GM12873 (cell line): Measurements from ENCODE around the gene MYOZ2.

Experiments used
- CTCF ChIP-seq: IDR thresholded peaks from 2 replicates; pipeline ENCODE4 v1.5.1; 2012; ENCODE audit warnings: low read depth, mild to moderate bottlenecking, moderate library complexity, low read length, control low read depth; ENCODE audit not compliant: insufficient read depth; ENCODE audit errors: missing control alignments

MYOZ2 gene

DNA sequence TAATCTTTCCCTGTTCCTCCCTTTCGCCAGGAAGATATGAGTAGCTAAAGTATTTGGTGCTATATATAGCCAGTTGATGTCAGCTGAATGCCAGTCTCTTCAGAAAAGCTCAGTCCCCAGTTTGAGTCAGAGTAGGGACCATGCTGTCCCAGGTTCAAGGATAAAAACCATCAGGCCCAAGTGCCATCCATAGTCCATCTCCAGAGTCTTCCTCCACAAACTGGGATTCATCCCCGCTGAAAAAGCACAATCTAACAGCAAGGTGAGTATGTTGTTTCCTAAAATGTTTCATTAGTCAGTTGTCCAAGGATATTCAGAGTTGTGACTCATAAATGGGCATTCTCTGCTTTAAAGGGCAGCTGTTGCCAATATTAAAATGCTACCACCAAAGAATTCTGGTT is at the start of gene MYOZ2:
Gene MYOZ2 (plus strand): TSS at position 112 of the 401 bp plus-strand sequence. CDS start 694 bp downstream, outside the sequence.
- TF ChIP-seq CTCF = no peak

- no peak for TF ChIP-seq CTCF
Measured at GRCh38 chr4:119087121-119087520, 48.5 kb upstream of the MYOZ2 start.

DNA sequence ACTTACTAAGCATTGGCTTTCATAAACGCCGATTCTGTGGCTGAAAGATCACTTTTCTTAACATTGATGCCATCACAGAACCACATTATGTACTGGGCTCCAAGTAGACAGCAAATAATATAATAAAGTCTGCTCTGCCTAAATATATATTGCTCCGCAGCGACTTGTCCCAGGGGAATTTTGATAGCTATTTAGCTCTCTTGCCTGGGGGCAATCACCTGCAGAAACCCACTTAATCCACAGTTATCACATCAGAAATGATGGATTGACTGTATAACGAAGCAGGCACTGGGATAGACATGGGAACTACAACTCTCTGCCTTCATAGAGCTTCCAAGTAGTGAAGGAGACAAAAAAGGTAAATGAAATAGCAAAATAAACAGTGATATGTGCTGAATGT is 48.0 kb upstream of the MYOZ2 start:
- TF ChIP-seq CTCF = no peak

GRCh38 chr4:119093042-119093827 is 42.4 kb upstream of the MYOZ2 start:
- no peak for TF ChIP-seq CTCF

GRCh38 chr4:119097282-119097900 is 38.2 kb upstream of the MYOZ2 start:
- TF ChIP-seq CTCF = no peak

GRCh38 chr4:119098306-119098705 is 37.3 kb upstream of the MYOZ2 start:
- no peak for TF ChIP-seq CTCF

DNA sequence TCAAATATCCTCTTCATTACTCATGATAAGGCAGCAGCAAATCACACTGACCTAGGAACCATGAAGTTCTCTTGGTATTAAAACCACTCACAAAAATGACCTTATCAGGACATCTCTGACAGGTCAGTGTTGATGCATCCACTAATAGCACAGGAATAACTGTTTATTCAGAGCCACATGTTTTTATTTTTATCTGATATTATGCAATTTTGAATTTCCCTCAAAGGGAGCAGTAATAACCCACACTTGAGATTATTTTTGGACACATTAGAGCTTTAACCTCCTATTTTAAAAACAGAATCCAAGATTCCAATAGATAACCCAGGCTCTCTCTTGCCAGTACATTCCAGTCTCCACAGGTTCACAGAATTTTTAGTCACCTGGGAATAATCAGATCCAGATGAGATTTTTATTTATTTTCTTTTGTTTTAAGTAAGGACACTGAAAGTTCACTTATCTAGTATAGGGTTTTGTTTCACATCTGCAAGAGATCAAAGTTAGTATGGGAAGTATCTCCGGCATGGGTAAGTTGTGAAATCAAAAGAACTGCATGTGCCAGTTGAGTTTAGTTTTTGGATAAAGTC is 36.3 kb upstream of the MYOZ2 start:
- no peak for TF ChIP-seq CTCF
